ENCODE measurements around the gene CRYZ.

DNA sequence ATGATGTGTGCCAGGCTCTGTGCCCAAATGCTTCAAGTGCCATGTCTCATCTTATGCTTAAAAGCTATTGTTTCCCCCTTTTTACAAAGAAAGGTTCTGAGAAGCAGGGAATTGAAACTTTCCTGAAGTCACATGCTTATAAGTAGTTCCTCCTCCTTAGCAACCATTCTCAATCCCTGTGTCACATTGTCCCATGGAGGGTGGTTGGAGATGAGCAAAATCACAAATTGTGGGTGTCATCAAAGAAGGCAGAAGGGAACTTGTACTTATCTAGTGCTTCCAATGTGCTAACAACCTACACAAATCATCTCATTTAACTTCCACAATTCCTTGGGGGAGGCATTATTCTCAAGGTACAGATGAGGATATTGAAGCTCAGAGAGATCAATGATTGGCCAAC lies 49.2 kb downstream of the CRYZ start:
- TF ChIP-seq, protein P1, sequence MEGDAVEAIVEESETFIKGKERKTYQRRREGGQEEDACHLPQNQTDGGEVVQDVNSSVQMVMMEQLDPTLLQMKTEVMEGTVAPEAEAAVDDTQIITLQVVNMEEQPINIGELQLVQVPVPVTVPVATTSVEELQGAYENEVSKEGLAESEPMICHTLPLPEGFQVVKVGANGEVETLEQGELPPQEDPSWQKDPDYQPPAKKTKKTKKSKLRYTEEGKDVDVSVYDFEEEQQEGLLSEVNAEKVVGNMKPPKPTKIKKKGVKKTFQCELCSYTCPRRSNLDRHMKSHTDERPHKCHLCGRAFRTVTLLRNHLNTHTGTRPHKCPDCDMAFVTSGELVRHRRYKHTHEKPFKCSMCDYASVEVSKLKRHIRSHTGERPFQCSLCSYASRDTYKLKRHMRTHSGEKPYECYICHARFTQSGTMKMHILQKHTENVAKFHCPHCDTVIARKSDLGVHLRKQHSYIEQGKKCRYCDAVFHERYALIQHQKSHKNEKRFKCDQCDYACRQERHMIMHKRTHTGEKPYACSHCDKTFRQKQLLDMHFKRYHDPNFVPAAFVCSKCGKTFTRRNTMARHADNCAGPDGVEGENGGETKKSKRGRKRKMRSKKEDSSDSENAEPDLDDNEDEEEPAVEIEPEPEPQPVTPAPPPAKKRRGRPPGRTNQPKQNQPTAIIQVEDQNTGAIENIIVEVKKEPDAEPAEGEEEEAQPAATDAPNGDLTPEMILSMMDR (IDR thresholded peaks at IDR 0.05; ENCODE audit: low read depth, low read length, poor library complexity, severe bottlenecking) = no peak
- no peak for TF ChIP-seq EZH2phosphoT487 (IDR thresholded peaks at IDR 0.05; ENCODE audit: borderline replicate concordance, low read length)
